NK-92 treated with Interleukin-12 subunit alpha and Interleukin-12 subunit beta, amount 100 ng/mL, for 24 hours (cell line): ENCODE results near the gene USP37.
"Not testable (repeated sequence)": the region's sequence is repeated elsewhere in the genome, so short reads cannot be mapped to it uniquely, and the experiment has no call there.

Source experiments
- DNase-seq: peaks from one replicate; lab custom pipeline; 2025; lab: John Stamatoyannopoulos, UW

The USP37 gene

GRCh38 chr2:218568190-218569037 is at the start of gene USP37, which contains the start of gene CNOT9:
Gene USP37 (minus strand): TSS chr2:218568351. CDS start chr2:218558653, 9,698 bp downstream.
Gene CNOT9 (plus strand): TSS chr2:218568839. CDS start chr2:218568955, 116 bp downstream.
- DNase-seq = peak; percentile 99

- no peak for DNase-seq
Observed at GRCh38 chr2:218615868-218616315, 47.7 kb upstream of the USP37 start.

GRCh38 chr2:218607436-218608115 is 39.4 kb upstream of the USP37 start, which contains the start of gene PLCD4:
Gene PLCD4 (plus strand): TSS chr2:218607899. CDS start chr2:218615740, 7,841 bp downstream.
- no peak for DNase-seq

- DNase-seq = no peak
Observed at GRCh38 chr2:218605432-218605831, 37.3 kb upstream of the USP37 start.

GRCh38 chr2:218585541-218585940 is 17.4 kb upstream of the USP37 start:
- no peak for DNase-seq

GRCh38 chr2:218583983-218584850 is 16.1 kb upstream of the USP37 start:
- DNase-seq = no peak

- no peak for DNase-seq
Observed at GRCh38 chr2:218582076-218582475, 13.9 kb upstream of the USP37 start.

- DNase-seq = no peak
Observed at GRCh38 chr2:218578272-218578877, 10.2 kb upstream of the USP37 start.

- no peak for DNase-seq
Observed at GRCh38 chr2:218577482-218578220, 9.5 kb upstream of the USP37 start.

- DNase-seq = no peak
Observed at GRCh38 chr2:218576854-218577253, 8.7 kb upstream of the USP37 start.

- no peak for DNase-seq
Observed at GRCh38 chr2:218570850-218571249, 2.7 kb upstream of the USP37 start.

- DNase-seq = no peak
Observed at GRCh38 chr2:218569661-218570500, 1.7 kb upstream of the USP37 start.

- peak; percentile 66 for DNase-seq
Observed at GRCh38 chr2:218569038-218569431, 884 bp upstream of the USP37 start.

- DNase-seq = peak; percentile 72
Observed at GRCh38 chr2:218567797-218568189, 358 bp downstream of the USP37 start.

GRCh38 chr2:218566296-218566695 is 1.9 kb downstream of the USP37 start:
- DNase-seq = no peak

GRCh38 chr2:218564056-218564455 is 4.1 kb downstream of the USP37 start:
- no peak for DNase-seq

GRCh38 chr2:218558986-218559385 is 9.2 kb downstream of the USP37 start:
- DNase-seq = no peak

GRCh38 chr2:218557941-218558340 is 10.2 kb downstream of the USP37 start:
- no peak for DNase-seq

GRCh38 chr2:218555527-218555926 is 12.6 kb downstream of the USP37 start:
- DNase-seq = no peak

- not testable (repeated sequence) for DNase-seq
Observed at GRCh38 chr2:218554225-218554624, 13.9 kb downstream of the USP37 start.
